GF-D8 (cell line): ENCODE data around the gene TSC22D1.
"Not testable (repeated sequence)": the region's sequence is repeated elsewhere in the genome, so short reads cannot be mapped to it uniquely, and the experiment has no call there.

Experiments used
- DNase-seq: peaks from one replicate; lab custom pipeline; 2025; lab: John Stamatoyannopoulos, UW

The TSC22D1 gene

DNA sequence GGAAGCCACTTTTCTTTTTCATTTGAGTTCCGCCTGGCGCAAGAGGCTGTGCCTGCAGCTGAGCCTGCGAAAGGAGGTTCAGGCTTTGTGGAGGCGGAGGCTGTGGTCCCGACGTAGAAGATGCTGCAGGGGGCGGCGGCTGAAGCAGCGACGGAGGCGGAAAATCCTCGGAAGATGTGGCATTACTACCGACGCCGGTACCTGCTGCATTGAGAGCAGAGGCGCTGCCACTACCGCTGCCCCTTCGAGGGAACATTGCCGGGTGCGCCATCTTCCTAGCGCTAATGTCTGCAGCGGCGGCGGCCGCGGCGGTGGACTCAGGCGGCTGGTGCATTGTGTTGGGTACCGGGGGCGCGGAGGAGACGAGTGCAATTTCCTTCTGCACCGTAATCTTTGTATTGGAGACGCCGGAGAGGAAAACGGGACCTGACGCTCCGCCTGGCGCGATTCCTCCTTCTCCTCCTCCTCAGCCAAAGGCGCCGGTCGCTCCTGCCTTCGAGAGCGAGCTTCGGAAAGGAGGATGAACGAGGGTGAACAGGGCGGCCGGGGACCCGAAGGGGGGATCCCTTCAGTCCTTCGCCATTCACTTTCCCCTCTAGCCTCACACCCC lies at the start of gene TSC22D1:
Gene TSC22D1 (minus strand): TSS at position 590 of the 610 bp plus-strand sequence. CDS start 256 bp downstream, at position 334.
- no peak for DNase-seq

DNA sequence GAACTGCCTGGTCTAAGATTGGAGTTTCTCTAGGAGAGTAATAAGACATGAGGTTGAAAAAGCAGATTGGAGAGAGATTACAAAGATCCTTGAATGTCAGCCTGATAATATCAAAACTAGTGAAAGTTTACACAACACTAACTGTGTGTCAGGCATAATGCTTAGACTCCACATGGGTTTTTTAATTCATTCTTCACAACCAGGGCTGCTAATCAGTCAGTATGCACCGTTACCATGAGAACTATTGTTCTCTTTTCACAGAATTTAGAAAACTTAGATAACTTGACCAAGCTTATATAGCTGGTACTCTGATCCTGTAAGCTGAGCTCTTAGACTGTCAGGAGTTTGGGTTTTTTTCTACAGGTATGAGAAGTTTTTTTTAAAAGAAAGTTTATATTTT lies 46.6 kb upstream of the TSC22D1 start:
- DNase-seq = no peak

DNA sequence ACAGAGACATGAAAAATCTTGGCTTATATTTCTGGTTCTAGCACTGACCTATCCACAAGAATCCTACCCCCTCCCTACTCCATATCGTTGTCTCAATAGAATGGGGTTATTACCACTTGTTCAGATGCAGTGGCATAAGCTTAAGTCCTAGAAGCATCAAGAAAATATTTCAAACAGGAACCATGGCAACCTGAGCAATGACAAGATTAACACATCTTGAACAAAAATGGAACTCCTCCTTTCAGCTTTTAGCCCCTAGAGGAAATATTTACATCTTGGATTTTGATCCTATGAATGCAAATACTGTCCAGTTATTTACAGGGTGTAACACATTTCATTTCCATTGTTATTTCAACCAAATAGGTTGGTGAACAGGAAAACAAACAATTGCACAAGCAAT lies 46.1 kb upstream of the TSC22D1 start:
- DNase-seq = no peak

DNA sequence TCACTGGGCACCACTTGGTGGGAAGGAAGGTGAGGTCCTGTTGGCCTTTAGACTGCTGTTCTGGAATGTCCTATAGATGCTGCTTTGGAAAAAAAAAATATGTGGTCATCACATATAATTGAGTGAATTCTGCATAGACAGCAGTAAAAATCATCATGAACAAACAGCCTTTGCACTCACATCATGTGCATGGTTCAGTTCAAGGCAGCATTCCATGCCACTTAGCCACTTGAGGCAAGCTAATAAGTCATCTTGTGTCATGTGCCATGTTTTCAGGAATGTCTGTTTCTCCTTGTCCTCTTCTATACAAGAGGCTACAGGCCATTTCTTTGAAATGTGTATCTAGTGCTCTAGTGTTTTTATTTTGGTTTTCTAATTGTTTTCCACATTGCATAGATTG lies 43.9 kb upstream of the TSC22D1 start:
- no peak for DNase-seq

DNA sequence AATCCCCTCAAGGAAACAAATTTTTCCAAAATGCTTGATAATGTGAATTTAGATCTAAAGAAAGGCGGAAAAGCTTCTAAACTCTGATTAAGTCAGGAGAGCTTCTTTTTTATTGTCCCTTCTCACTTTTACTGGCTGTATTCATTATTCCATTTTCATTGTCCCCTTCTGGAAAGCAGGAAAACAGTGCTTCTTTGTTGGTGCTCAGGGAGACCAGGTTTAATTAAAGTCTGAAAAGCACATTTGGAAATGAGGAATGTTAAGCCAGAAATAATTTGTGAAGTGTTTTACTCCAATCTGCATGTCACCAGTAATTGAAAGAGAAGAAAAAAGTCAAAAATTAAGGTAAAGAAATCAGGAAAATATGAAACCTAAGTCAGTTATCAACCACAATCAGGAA lies 43.5 kb upstream of the TSC22D1 start:
- no peak for DNase-seq

DNA sequence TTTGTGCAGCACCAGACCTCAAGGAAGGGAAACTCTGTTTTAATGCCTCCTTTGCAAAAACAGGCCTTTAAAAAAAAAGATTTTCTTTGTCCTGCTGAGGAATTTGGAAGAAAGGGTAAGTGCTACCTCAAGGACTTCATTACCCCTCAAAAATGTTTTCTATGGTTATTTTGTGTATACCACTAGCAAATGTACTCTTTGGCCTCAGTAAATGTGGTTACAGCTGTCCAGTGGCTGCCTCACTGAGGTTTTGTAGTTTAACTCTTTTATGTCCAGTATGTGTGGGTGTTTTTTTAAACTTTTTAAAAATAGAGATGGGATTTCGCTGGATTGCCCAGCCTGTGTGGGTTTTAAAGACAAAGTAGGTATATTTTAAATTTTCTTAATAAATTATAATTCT lies 42.2 kb upstream of the TSC22D1 start:
- DNase-seq = no peak

DNA sequence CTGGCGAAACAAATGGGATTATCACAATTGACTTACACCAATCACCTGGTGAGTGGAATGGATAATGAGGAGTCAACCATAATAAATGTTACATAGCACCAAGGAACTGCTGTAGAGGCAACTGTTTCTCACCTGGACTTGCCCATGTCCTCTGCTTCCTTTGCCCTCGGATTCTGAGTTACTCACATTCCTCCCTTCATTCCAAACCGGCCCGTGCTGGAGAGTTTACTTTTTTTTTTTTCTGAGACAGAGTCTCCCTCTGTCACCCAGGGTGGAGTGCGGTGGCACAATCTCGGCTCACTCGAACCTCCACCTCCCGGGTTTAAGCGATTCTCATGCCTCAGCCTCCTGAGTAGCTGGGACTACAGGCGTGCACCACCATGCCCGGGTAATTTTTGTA lies 41.5 kb upstream of the TSC22D1 start:
- no peak for DNase-seq

DNA sequence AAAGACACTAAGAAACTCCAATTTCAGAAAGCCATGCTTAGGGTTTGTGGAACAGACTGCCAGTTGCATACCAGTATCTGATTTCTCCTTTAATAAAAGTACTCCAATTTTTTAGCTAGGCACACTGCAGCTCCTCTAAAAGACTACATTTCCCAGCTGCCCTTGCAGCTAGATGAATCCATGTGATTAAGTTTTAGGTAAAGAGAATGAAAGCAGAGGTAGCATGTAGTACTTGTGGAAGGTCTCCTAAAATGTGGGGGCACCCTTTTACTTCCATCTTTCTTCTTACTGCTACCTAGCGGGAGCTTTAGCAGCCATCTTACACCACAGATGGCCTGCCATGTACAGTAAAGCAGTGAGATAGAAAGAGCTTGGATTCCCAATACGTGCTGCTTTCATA lies 33.0 kb upstream of the TSC22D1 start:
- DNase-seq = no peak

DNA sequence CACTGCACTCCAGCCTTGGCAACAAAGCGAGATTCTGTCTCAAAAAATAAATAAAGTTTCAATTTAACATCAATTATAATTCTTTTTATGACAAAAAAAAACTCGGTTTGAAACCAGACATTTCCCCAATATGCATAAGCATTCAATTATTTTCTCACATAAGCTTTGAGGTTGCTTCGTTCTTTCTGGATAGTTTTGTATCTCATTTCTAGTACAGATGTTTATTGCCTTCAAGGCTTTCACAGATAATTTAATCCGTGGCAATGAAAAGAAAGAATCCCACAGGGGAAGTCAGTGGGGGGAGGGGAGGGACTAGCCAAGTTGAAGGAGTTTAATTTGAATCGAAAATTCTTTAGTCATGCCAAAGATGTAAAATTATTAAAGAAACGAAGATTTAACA lies 29.6 kb upstream of the TSC22D1 start:
- DNase-seq = no peak

DNA sequence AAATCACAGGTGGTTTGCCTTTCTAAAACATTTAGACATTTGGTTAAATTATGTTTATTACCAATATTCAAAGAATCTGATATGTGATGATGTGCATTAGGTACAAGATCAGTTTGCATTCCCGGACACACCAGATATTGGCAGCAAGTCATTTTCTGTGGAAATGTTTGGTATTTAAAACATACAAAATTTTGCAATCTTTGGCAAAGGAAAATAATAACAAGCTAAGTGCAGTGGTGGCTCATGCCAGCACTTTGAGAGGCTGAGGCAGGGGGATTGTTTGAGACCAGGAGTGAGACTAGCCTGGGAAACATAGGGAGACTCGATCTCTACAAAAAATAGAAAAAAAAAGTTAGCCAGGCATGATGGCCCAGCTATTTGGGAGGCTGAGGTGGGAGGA lies 29.1 kb upstream of the TSC22D1 start:
- DNase-seq = no peak

DNA sequence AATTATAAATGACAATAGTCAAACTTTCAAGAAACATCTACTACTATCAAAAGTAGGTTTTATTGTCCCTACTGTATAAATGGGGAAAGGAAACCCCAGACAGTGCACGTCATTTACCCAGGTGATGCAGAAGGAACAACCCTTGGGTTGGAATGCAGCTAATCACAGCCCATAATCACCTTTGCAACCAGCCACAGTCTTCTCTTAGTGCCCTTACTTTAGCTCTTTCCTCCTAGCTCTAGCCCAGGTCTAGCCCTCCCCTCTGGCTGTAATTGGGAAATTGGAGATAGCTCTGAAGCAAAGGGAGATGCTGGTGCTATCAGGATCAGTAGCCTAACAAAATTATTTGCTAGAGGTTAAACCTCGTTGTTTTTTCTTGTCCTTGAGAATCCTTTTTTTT lies 25.5 kb upstream of the TSC22D1 start:
- DNase-seq = no peak

DNA sequence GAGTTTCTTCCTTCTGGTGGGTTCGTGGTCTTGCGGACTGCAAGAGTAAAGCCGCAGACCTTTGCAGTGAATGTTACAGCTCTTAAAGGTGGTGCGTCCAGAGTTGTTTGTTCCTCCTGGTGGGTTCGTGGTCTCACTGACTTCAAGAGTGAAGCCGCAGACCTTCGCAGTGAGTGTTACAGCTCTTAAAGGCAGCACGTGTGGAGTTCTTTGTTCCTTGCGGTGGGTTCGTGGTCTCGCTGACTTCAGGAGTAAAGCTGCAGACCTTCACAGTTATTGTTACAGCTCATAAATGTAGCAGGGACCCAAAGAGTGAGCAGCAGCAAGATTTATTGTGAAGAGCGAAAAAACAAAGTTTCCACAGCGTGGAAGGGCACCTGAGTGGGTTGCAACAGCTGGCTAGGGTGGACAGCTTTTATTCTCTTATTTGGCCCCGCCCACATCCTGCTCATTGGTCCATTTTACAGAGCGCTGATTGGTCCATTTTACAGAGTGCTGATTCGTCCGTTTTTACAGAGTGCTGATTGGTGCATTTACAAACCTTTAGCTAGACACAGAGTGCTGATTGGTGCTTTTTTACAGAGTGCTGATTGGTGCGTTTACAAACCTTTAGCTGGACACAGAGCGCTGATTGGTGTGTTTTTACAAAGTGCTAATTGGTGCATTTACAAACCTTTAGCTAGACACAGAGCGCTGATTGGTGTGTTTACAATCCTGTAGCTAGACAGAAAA lies 17.9 kb upstream of the TSC22D1 start:
- DNase-seq = not testable (repeated sequence)

DNA sequence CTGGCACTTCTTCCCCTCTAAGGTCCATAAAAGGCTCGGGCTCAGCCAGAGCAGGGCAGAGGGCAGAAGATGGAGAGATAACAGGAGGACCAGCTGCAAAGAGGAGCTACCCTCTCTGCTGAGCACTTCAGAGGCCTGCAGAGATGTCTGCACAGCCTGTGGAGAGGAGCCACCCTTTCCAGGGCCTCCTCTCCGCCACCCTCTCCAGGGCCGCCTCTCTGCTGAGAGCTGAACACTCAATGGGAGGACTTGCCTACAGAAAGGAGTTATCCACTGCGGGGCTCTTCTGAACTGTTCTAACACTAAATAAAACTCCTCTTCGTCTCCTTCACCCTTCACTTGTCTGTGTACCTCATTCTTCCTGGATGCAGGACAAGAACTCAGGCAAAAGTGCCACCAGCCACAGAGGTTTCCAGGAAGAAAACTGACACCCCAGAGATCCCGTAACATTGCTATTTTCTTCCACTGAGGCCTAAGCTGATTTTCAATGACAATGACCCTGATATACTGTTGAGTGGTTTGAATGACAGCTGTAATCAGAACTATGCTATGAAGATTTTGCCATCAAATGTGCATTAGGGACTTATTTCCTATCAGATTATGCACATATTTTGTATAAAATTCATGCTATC lies 16.2 kb upstream of the TSC22D1 start:
- DNase-seq = no peak

DNA sequence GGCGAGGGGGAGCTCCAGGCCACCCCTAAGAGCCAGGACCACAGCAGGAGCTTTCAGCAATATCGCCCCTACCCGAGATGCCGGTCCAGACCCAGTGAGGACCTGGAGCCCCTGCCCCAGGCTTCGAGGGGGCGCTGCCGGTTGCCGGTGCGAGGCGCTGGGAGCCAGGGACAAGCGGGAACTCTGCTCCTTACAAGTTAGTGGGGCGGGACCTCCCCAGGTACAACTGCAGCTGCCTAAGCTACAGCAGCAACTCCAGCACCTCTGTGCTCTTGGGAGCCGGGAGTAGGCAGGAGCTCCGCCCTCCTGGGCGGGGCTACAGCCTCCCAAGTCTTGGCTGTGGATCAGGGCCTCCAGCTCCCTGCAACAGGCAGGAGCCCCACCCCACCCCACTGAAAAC lies 15.2 kb upstream of the TSC22D1 start:
- no peak for DNase-seq

DNA sequence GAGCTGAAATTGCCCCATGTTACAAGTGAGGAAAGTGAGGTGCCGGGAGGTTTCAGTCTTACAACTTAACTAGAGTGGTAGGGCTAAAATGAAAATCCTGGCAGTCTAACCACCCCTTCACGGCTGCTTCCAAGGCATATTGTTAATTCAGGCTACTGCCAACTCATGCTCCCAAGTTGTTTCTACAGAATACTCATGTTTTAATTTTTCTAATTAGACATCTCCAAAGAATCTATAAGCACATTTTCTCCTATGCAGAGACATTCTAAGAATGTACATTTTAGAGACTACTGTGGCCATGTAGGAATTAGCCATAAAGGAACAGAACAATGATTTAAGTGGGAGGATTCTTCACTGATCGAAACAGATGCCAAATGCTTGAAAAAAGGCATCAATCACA lies 7.0 kb upstream of the TSC22D1 start:
- no peak for DNase-seq

DNA sequence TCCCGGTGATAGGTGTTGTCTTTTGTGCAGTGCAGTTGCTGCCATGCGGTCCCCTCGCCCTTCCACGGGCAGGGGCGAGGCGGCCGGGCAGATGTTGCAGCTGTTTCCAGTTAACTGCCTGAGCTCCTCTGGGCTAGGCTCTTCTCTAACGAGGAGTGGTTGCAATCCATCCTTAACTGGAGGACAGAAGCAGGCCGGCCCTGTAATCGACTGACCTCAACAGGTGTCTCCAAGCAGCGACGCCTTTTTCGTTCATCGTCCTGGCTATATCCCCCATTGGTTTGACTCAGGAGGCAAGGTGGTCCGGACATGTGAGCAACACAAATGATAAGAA lies 1.9 kb upstream of the TSC22D1 start:
- DNase-seq = peak; percentile 67

DNA sequence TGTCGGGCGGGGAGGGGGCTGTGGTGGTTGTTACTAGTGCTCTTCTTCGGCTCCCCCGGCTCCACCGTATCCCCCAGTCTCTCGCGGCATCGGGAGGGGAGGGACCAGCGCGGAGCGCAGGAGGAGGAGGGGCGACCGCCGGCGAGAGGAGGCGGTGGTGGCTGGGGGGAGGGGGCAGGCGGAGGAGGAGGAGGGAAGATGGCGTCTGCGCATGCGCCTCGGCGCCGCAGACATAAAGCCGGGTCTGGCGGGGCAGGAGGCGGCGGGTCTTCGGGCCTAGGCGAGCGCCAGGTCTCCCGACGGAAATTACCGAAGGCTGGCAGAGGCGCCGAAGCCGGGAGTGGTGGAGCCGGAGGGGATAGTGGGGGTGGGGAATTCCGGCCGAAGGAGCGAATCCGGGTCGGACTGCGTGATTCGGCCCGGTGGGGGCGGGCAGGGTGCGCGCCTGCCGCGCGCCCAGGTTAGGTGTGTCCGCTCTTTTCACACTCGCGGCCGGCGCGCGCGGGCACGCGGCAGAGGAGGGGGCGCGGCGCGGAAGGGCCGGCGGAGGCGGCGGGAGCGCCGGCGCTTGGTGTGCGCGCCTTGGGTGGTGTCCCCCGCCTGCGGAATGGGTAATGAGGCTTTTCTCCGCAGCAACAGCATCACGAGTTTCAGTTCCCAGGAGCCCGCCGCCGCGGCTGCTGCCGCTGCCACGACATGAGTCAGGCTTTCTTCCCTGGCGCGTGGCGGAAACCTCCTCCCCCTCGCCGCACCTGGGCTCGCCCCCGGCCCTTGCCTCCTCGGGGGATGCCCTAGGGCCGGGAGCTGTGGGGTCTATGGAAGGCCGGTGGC lies 1.3 kb upstream of the TSC22D1 start:
- DNase-seq = peak; percentile 95

DNA sequence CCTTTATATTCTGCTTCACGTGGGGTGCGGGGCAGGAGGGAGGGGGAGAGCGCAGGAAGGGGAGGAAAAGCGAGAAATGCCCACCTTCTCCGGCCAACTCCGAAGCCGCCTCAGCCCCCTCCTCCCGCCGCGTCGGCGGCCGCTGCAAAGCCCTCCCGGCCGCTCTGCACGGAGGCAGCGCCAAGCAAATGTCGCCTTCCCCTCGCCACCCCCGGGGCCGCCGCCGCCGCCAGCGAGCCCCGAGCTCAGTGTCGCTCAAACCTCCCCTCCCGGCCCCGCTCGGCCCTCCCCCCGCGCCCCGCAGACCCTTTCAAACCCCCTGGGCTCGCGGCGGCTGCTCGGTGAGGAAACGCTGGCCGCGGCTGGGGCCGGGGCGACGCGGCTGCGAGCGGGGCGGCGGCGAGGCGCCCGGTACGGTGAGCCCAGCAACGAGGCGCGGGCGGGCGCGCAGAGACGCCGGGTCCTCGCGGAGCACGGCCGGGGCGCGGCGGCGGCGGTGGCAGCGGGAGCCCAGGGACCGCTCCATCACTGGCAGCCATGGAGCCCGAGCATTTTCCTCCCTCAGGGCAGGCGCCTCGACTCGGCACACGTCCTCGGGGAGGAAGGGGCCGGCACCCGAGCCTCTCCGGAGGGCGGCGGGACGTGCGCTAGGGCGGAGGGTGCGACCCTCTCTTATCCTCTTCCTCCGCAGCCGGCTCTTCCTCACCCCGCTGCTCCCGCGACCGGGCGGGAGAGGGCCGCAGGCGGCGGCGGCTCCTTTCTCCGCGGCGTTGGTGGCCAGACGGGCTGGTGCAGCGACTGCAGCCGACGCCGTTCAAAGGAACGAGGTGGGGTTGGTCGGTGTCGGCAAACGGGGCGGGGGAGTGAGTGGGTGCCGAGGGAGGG lies 463 bp upstream of the TSC22D1 start:
- DNase-seq = no peak

DNA sequence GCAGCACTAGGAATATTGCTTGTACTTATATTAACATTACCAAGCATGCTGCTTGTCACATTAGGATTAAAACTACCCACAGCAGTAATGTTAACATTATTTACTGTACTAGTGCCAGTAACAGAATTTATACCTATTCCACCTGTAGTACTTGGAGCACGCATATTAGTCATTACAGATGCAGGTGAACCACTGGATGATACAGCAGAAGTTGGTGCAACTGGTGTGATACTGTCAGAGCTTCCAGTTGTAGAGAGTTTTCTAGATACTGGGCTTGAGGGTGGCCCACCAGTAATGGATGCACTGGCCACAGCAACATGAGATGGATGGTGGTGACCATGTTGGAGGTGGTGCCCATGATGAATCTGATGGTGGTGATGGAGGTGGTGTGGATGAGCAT lies 1.1 kb downstream of the TSC22D1 start:
- DNase-seq = no peak

DNA sequence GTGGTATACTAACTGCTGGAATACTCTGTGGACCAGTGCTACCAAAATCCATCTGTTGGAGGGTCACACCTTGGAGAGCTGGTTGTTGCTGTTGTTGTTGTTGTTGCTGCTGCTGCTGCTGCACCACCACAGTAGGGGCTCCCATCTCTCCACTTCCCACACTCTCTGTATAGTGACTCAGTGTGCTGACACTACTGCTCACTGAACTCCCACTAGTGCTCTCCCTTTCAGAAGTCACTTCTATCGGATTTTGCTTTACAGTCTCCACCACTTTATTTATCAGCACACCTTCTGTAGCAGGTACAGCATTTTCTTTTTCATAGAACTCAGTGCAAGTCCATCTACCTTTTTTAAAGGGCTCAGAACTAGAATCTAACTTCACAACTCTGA lies 1.7 kb downstream of the TSC22D1 start:
- no peak for DNase-seq

DNA sequence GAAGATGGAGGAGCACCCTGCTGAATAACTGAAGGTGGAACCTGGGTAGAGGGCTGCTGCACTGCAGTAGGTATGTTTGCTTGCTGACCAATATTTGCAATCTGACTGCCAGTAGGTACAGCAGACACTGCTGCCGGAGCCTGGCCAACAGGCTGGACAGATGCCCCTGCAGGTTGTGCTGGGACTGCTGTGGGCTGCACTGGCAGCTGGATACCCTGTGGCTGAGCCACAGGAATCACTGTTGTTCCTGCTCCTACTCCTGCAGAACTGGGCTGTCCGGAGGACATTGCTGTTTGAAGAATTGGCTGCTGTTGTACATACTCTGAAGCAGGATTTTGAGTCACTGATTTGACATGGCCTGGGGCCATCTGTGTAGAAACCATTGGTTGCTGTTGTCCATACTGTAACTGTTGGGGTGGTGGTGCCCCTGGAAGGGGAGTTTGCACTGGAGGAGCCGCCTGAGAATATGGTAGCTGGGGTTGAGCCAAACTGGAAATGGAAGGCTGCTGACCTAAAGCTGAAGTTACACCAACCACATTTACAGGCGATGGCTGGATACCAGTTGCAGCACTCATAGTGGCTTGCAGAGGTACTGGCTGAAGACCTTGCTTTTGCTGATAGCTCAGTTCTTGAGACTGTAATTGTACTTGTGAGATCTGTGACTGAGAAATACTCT lies 2.2 kb downstream of the TSC22D1 start:
- DNase-seq = no peak
